ENCODE measurements around the gene RNF10. TPM values are rescaled to one million over a fixed set of nuclear protein-coding genes. Genes with fewer than 3 reads are reported as not detected.
"Not testable (repeated sequence)": the region's sequence is repeated elsewhere in the genome, so short reads cannot be mapped to it uniquely, and the experiment has no call there.

RNF10 gene
- total and polyA plus RNA-seq, 2 experiments from 2014 or later, result 113 to 149 TPM

DNA sequence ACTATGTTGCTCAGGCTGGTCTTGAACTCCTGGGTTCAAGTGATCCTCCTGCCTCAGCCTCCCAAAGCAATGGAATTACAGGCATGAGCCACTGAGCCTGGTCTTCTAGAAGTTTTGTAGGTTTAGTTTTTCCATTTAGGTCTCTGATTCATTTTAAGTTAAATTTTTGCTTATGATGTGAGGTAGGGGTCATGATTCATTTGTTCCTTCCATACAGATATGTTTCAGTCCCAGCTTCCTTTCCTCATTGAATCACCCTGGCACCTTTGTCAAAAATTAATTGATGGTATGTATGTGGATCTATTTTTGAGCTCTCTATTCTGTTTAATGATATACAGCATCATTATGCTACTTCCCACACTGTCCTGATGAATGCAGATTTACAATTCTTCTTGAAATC, 80.7 kb downstream of the RNF10 start (continued):
- TF ChIP-seq STAT1 (IDR thresholded peaks at IDR 0.05; ENCODE audit: unreplicated experiment) (no peak), NANOG (IDR thresholded peaks at IDR 0.05; ENCODE audit: borderline replicate concordance) (no peak), JUNB (IDR thresholded peaks at IDR 0.05; ENCODE audit: unreplicated experiment) (no peak)

DNA sequence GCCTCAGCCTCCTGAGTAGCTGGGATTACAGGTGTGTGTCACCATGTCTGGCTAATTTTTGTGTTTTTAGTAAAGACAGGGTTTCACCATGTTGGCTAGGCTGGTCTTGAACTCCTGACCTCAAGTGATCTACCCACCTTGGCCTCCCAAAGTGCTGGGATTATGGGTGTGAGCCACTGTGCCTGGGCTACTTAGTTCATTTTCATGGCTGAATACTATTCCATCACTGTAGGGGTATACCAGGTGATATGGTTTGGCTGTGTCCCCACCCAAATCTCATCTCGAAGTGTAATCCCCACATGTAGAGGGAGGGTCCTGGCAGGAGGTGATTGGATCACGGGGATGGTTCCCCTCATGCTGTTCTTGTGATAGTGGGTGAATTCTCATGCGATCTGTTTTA, 83.0 kb downstream of the RNF10 start:
- H3K4me3 Mint-ChIP-seq; H3K9me3 Mint-ChIP-seq; H2AFZ ChIP-seq; H3K27me3 ChIP-seq (ENCODE audit: insufficient read depth); H4K20me1 ChIP-seq (replicated peaks; ENCODE audit: insufficient read depth); DNase-seq (ENCODE audit: low spot score); H3F3A ChIP-seq (replicated peaks; ENCODE audit: low read depth); H3K4me1 ChIP-seq (ENCODE audit: insufficient read depth); H3K4me3 ChIP-seq; H3K9me2 ChIP-seq (ENCODE audit: insufficient read depth); H3K36me3 Mint-ChIP-seq (ENCODE audit: low read depth); H3K4me2 ChIP-seq; H3K27ac ChIP-seq (ENCODE audit: low read depth); H3K36me3 ChIP-seq (ENCODE audit: insufficient read depth); H3K27me3 Mint-ChIP-seq (ENCODE audit: insufficient read depth, low read depth, poor library complexity); H3K79me2 ChIP-seq (replicated peaks; ENCODE audit: insufficient read depth); H3K27ac Mint-ChIP-seq; ATAC-seq: not testable (repeated sequence)
- H3K4me1 Mint-ChIP-seq, result peaks cover 13% of the 10 kb centered on the region

DNA sequence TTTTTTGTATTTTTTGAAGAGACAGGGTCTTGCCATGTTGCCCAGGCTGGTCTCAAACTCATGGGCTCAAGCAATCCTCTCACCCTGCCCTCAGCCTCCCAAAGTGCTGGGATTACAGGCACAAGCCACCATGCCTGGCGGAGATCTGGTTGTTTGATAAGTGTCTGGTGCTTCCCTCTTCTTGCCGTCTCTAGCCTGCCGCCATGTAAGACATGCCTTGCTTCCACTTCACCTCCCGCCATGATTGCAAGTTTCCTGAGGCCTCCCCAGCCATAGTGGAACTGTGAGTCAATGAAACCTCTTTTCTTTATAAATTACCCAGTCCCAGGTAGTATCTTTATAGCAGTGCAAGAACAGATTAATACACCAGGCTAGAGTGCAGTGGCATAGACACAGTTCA, 83.6 kb downstream of the RNF10 start:
- not testable (repeated sequence) for ATAC-seq; H3K4me1 ChIP-seq (ENCODE audit: insufficient read depth); H3K36me3 Mint-ChIP-seq (ENCODE audit: low read depth); DNase-seq (ENCODE audit: low spot score); H3K79me2 ChIP-seq (replicated peaks; ENCODE audit: insufficient read depth); H4K20me1 ChIP-seq (replicated peaks; ENCODE audit: insufficient read depth); H3K4me2 ChIP-seq; H2AFZ ChIP-seq; H3K27me3 ChIP-seq (ENCODE audit: insufficient read depth); H3K9me3 Mint-ChIP-seq; H3K27me3 Mint-ChIP-seq (ENCODE audit: insufficient read depth, low read depth, poor library complexity); H3K27ac Mint-ChIP-seq; H3K9me2 ChIP-seq (ENCODE audit: insufficient read depth); H3K27ac ChIP-seq (ENCODE audit: low read depth); H3K36me3 ChIP-seq (ENCODE audit: insufficient read depth); H3F3A ChIP-seq (replicated peaks; ENCODE audit: low read depth); H3K4me3 ChIP-seq; H3K4me3 Mint-ChIP-seq
- H3K4me1 Mint-ChIP-seq, result peaks cover 13% of the 10 kb centered on the region

DNA sequence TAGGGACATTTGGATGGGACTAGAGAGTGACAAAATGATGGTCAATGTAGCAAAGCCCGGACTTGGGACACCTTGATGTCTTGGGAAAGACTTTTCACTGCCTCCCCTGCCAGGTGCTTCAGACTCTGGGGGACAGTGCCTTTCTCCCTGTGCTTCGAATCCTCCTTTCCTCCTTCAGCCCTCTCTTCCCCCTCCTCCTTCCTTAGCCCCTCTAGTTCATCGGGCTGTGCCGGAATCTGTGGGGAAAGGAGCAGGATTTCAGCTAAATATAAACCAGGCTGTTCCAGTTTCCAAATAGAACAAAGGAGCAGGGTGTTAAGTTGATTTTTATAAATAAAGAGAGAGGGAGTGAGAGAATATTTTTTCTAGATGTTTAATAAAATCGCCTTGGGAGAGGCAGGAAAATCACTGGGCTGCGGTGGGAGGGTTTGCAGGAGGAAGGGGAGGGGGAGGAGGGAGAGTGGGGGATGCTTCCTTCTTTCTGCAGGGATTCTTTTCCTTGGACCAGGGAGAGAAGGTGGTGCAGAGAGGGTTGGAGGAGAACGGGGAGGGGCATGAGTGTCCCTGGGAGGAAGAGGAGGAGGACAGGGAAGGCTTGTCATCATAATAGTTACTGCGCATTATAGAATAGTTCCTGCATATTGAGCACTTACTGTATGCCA, 84.9 kb downstream of the RNF10 start:
- Mint-ChIP-seq H3K9me3 (peaks cover 3% of the 10 kb centered on the region; the same call in 1 of the 3 replicates), H3K36me3 (ENCODE audit: low read depth) (no peaks in the 10 kb centered on the region), H3K4me3 (peak overlapping the region; percentile 45), H3K27ac (no peak overlapping the region), H3K4me1 (peaks cover 13% of the 10 kb centered on the region), H3K27me3 (ENCODE audit: insufficient read depth, low read depth, poor library complexity) (peaks cover 2% of the 10 kb centered on the region)
- peaks cover 4% of the 10 kb centered on the region; the same call in 1 of the 2 replicates for H3K4me1 ChIP-seq (ENCODE audit: insufficient read depth)
- peak overlapping the region; percentile 63 for H3K4me2 ChIP-seq
- peak; percentile 22 for DNase-seq (ENCODE audit: low spot score)
- H3F3A ChIP-seq (replicated peaks; ENCODE audit: low read depth), result no peaks in the 10 kb centered on the region
- H3K4me3 ChIP-seq, result peak overlapping the region; percentile 42
- no peaks in the 10 kb centered on the region for H3K9me2 ChIP-seq (ENCODE audit: insufficient read depth)
- H3K27me3 ChIP-seq (ENCODE audit: insufficient read depth), result no peaks in the 10 kb centered on the region
- H3K79me2 ChIP-seq (replicated peaks; ENCODE audit: insufficient read depth), result no peaks in the 10 kb centered on the region
- peak; percentile 68 for ATAC-seq
- no peak overlapping the region for H3K27ac ChIP-seq (ENCODE audit: low read depth)
- H4K20me1 ChIP-seq (replicated peaks; ENCODE audit: insufficient read depth), result no peaks in the 10 kb centered on the region
- H3K36me3 ChIP-seq (ENCODE audit: insufficient read depth), result no peaks in the 10 kb centered on the region
- H2AFZ ChIP-seq, result peak overlapping the region; percentile 92
- TF ChIP-seq, protein P1, sequence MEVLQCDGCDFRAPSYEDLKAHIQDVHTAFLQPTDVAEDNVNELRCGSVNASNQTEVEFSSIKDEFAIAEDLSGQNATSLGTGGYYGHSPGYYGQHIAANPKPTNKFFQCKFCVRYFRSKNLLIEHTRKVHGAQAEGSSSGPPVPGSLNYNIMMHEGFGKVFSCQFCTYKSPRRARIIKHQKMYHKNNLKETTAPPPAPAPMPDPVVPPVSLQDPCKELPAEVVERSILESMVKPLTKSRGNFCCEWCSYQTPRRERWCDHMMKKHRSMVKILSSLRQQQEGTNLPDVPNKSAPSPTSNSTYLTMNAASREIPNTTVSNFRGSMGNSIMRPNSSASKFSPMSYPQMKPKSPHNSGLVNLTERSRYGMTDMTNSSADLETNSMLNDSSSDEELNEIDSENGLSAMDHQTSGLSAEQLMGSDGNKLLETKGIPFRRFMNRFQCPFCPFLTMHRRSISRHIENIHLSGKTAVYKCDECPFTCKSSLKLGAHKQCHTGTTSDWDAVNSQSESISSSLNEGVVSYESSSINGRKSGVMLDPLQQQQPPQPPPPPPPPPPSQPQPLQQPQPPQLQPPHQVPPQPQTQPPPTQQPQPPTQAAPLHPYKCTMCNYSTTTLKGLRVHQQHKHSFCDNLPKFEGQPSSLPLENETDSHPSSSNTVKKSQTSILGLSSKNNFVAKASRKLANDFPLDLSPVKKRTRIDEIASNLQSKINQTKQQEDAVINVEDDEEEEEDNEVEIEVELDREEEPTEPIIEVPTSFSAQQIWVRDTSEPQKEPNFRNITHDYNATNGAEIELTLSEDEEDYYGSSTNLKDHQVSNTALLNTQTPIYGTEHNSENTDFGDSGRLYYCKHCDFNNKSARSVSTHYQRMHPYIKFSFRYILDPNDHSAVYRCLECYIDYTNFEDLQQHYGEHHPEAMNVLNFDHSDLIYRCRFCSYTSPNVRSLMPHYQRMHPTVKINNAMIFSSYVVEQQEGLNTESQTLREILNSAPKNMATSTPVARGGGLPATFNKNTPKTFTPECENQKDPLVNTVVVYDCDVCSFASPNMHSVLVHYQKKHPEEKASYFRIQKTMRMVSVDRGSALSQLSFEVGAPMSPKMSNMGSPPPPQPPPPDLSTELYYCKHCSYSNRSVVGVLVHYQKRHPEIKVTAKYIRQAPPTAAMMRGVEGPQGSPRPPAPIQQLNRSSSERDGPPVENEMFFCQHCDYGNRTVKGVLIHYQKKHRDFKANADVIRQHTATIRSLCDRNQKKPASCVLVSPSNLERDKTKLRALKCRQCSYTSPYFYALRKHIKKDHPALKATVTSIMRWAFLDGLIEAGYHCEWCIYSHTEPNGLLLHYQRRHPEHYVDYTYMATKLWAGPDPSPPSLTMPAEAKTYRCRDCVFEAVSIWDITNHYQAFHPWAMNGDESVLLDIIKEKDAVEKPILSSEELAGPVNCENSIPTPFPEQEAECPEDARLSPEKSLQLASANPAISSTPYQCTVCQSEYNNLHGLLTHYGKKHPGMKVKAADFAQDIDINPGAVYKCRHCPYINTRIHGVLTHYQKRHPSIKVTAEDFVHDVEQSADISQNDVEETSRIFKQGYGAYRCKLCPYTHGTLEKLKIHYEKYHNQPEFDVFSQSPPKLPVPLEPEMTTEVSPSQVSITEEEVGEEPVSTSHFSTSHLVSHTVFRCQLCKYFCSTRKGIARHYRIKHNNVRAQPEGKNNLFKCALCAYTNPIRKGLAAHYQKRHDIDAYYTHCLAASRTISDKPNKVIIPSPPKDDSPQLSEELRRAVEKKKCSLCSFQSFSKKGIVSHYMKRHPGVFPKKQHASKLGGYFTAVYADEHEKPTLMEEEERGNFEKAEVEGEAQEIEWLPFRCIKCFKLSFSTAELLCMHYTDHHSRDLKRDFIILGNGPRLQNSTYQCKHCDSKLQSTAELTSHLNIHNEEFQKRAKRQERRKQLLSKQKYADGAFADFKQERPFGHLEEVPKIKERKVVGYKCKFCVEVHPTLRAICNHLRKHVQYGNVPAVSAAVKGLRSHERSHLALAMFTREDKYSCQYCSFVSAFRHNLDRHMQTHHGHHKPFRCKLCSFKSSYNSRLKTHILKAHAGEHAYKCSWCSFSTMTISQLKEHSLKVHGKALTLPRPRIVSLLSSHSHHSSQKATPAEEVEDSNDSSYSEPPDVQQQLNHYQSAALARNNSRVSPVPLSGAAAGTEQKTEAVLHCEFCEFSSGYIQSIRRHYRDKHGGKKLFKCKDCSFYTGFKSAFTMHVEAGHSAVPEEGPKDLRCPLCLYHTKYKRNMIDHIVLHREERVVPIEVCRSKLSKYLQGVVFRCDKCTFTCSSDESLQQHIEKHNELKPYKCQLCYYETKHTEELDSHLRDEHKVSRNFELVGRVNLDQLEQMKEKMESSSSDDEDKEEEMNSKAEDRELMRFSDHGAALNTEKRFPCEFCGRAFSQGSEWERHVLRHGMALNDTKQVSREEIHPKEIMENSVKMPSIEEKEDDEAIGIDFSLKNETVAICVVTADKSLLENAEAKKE (CRISPR knock-in tag; IDR thresholded peaks at IDR 0.05), result no peak
- no peak for TF ChIP-seq STAT1 (IDR thresholded peaks at IDR 0.05; ENCODE audit: unreplicated experiment)
- TF ChIP-seq ZNF114 (CRISPR knock-in tag; IDR thresholded peaks at IDR 0.05), result no peak
- TF ChIP-seq, protein P2, sequence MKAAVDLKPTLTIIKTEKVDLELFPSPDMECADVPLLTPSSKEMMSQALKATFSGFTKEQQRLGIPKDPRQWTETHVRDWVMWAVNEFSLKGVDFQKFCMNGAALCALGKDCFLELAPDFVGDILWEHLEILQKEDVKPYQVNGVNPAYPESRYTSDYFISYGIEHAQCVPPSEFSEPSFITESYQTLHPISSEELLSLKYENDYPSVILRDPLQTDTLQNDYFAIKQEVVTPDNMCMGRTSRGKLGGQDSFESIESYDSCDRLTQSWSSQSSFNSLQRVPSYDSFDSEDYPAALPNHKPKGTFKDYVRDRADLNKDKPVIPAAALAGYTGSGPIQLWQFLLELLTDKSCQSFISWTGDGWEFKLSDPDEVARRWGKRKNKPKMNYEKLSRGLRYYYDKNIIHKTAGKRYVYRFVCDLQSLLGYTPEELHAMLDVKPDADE (IDR thresholded peaks at IDR 0.05), result no peak
